DOHH2 (cell line): ENCODE measurements around the gene P4HA1.

Experiments used
- H3F3A ChIP-seq: fragments of 200-600 bp; sonication (generic), shearing (Covaris generic); 2 replicates; pipeline ENCODE4 v1.6.0; 2016; ENCODE audit warnings: antibody characterized with exemption, mild to moderate bottlenecking; ENCODE audit not compliant: control insufficient read depth, insufficient read depth
- H3K27ac ChIP-seq: fragments of 200-600 bp; sonication (generic); 2 replicates; pipeline ENCODE4 v1.5.1; 2014; ENCODE audit warnings: low read depth, mild to moderate bottlenecking, low read length, moderate library complexity
- H3K27me3 ChIP-seq: fragments of 200-600 bp; sonication (generic); 2 replicates; pipeline ENCODE4 v1.6.1; 2014; ENCODE audit warnings: mild to moderate bottlenecking, low read length, mixed read lengths; ENCODE audit not compliant: control insufficient read depth
- H3K36me3 ChIP-seq: fragments of 200-600 bp; sonication (generic); 2 replicates; pipeline ENCODE4 v1.6.1; 2014; ENCODE audit warnings: mild to moderate bottlenecking, low read length, moderate library complexity, mixed read lengths; ENCODE audit not compliant: control insufficient read depth
- H3K4me1 ChIP-seq: fragments of 200-600 bp; sonication (generic); 2 replicates; pipeline ENCODE4 v1.6.1; 2014; ENCODE audit warnings: mild to moderate bottlenecking, low read length, mixed read lengths; ENCODE audit not compliant: control insufficient read depth
- H3K4me2 ChIP-seq: fragments of 200-600 bp; sonication (generic); 2 replicates; pipeline ENCODE4 v1.6.0; 2014; ENCODE audit warnings: mild to moderate bottlenecking, low read length, moderate library complexity
- H3K4me3 ChIP-seq: fragments of 200-600 bp; sonication (generic); 2 replicates; pipeline ENCODE4 v1.5.1; 2014; ENCODE audit warnings: mild to moderate bottlenecking, low read length, mixed read lengths
- H3K79me2 ChIP-seq: fragments of 200-600 bp; sonication (generic); 2 replicates; pipeline ENCODE4 v1.6.1; 2014; ENCODE audit warnings: mild to moderate bottlenecking, low read length, mixed read lengths; ENCODE audit not compliant: control insufficient read depth
- H3K9me2 ChIP-seq: fragments of 200-600 bp; sonication (generic); replicated peaks from 2 replicates; pipeline ENCODE4 v1.6.1; 2014; ENCODE audit warnings: mild to moderate bottlenecking, low read length, mixed read lengths; ENCODE audit not compliant: control insufficient read depth
- H3K9me3 ChIP-seq: fragments of 200-600 bp; sonication (generic); 2 replicates; pipeline ENCODE4 v1.6.1; 2014; ENCODE audit warnings: antibody characterized with exemption, low read length, mixed read lengths; ENCODE audit not compliant: control insufficient read depth, insufficient read depth
- H4K20me1 ChIP-seq: fragments of 200-600 bp; sonication (generic); 2 replicates; pipeline ENCODE4 v1.6.0; 2014; ENCODE audit warnings: low read depth, mild to moderate bottlenecking, antibody characterized with exemption, low read length, moderate library complexity; ENCODE audit not compliant: control insufficient read depth, insufficient read depth
- CTCF ChIP-seq: fragments of 200-600 bp; sonication (generic); IDR thresholded peaks from one replicate; pipeline ENCODE4 v1.5.1; 2014; ENCODE audit warnings: antibody characterized with exemption, mild to moderate bottlenecking, low read depth, low read length; ENCODE audit not compliant: poor library complexity, severe bottlenecking
- EZH2phosphoT487 ChIP-seq: fragments of 200-600 bp; sonication (generic); IDR thresholded peaks from 2 replicates; pipeline ENCODE4 v1.6.1; 2017; ENCODE audit warnings: borderline replicate concordance, mild to moderate bottlenecking, antibody characterized with exemption, low read length, moderate library complexity, mixed read lengths

P4HA1 gene

GRCh38 chr10:73131301-73131700 lies 34.6 kb upstream of the P4HA1 start:
- TF ChIP-seq CTCF (no peak), EZH2phosphoT487 (no peak)
- Histone ChIP-seq H3K27me3 (no peaks in the 10 kb centered on the region), H3K27ac (no peak overlapping the region), H3K4me1 (peaks cover 12% of the 10 kb centered on the region), H3K9me3 (no peaks in the 10 kb centered on the region), H3K79me2 (no peaks in the 10 kb centered on the region), H3F3A (peaks cover 5% of the 10 kb centered on the region; the same call in 1 of the 2 replicates), H3K4me2 (no peak overlapping the region), H3K36me3 (peaks cover 68% of the 10 kb centered on the region), H4K20me1 (no peaks in the 10 kb centered on the region), H3K4me3 (no peak overlapping the region), H3K9me2 (no peaks in the 10 kb centered on the region)

- H3K79me2 ChIP-seq, result no peaks in the 10 kb centered on the region
- H3K36me3 ChIP-seq, result peaks cover 47% of the 10 kb centered on the region
- no peak for TF ChIP-seq EZH2phosphoT487
- no peak for TF ChIP-seq CTCF
- H3K27me3 ChIP-seq, result no peaks in the 10 kb centered on the region
- no peaks in the 10 kb centered on the region for H3K4me1 ChIP-seq
- H3K9me2 ChIP-seq, result no peaks in the 10 kb centered on the region
- no peak overlapping the region for H3K27ac ChIP-seq
- no peaks in the 10 kb centered on the region for H3K9me3 ChIP-seq
- H4K20me1 ChIP-seq, result no peaks in the 10 kb centered on the region
- peaks cover 4% of the 10 kb centered on the region; the same call in 1 of the 2 replicates for H3F3A ChIP-seq
- no peak overlapping the region for H3K4me3 ChIP-seq
- no peak overlapping the region for H3K4me2 ChIP-seq
Measured at GRCh38 chr10:73126343-73126742, 29.7 kb upstream of the P4HA1 start.

GRCh38 chr10:73119952-73120351 lies 23.3 kb upstream of the P4HA1 start:
- no peak overlapping the region for H3K27ac ChIP-seq
- TF ChIP-seq EZH2phosphoT487 (no peak), CTCF (no peak)

More at GRCh38 chr10:73119952-73120351, 23.3 kb upstream of the P4HA1 start:
- H3K79me2 ChIP-seq, result no peaks in the 10 kb centered on the region
- H3K4me3 ChIP-seq, result no peak overlapping the region
- H3K4me2 ChIP-seq, result no peak overlapping the region
- H3K4me1 ChIP-seq, result peaks cover 9% of the 10 kb centered on the region
- H3K36me3 ChIP-seq, result peaks cover 18% of the 10 kb centered on the region
- H3K9me3 ChIP-seq, result no peaks in the 10 kb centered on the region
- no peaks in the 10 kb centered on the region for H3K27me3 ChIP-seq
- H4K20me1 ChIP-seq, result no peaks in the 10 kb centered on the region
- no peaks in the 10 kb centered on the region for H3K9me2 ChIP-seq
- H3F3A ChIP-seq, result peaks cover 11% of the 10 kb centered on the region
